Ramos (cell line): Measurements from ENCODE around the gene KLF15.

ENCODE experiments used
- in situ Hi-C: fragments of 300-500 bp; cut with MboI; formaldehyde crosslinking; loops from one replicate; pipeline ENCODE4 v1.14.3; 2022; ENCODE audit warnings: low sequenced_read_pairs; ENCODE audit not compliant: unreplicated experiment

Gene KLF15

DNA sequence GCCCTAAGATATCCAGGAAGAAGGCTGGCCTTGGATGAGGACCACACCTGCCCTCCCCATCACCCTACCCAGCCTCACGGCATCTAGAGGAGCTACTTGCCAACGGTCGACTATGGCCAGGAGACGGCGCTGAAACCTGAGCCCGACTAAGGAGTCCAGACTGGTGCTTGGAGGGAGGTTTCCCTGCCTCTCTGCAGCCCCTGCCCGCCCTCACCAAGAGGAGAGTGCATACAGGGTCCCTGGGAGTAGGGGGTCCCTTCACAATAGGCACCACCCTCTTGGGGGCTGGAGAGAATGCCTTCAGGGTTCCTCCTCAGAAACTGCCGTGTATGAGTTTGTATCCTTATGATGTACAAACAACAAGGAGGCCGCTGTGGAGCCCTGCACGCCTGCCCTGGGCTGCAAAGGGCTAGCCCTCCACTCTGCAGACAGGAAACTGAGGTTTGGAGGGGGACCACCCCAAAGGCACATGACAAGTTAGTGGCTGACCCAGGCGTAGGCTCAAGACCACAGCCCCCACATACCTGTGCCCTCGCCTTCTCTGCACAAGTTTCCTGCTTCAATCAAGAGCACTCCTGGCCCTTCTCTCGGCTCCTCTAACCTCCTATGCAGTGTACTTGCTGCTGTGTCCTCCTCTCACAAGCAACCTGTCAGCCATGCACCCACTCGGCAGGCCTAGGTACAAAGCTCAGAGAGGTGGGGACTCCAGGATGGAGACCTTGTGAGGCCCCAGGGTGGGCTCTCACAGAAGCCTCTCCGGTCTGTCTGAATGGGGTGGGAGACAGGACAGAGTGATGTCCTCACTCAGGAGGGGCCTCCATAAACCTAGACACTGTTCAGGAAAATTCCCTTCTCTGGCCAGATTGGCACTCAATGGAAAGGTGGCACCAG, 7.4 kb downstream of the KLF15 start:
- in situ Hi-C loops, result no loop called here

DNA sequence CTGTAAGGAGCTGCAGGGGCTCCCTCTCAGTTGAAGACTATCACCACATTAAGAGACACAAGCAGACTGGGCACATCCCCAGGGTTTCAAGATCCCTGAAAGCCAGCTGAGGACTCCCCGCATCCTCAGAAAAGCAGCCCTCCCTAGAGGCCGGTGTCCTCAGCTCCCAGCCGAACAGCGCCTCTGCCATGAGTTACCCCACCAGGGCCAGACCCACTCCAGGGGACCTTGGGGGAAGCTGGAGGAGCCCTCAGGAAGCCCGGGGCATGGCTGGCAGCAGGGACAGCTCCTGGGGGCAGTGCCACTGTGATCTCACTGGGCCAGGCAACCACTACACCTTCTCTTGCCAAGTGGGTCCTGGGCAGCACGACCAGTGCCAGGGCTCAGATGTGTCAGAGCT, 8.1 kb downstream of the KLF15 start:
- in situ Hi-C loops, result no loop called here

DNA sequence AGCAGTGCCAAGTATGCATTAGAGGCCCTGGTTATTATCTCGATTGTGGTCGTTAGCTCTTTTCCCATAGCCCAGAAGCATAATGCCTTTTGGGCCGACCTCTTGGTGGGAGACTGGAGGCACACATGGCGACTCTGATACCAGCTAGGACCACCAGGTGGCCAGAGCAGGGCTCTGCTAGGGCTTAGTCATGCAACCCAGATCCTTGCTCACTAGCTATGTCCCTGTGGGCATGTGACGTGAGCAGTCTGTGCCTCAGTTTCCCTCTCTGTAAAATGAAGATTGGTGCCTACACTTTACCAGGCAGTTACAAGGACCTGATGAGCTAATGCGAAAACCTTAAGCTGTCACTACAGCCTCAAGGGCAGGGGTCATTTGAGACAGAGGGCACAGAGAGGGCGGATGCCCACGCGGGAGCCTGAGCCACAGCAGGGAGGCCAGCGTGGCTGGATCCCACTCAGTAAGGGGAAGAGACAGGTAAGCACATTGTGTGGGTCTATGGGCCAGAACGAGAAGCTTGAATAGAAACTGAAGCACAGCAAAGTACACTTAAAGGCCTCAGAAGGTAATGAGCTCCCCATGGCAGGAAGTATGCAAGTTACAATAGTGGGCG, 8.8 kb downstream of the KLF15 start:
- in situ Hi-C loops, result no loop called here

DNA sequence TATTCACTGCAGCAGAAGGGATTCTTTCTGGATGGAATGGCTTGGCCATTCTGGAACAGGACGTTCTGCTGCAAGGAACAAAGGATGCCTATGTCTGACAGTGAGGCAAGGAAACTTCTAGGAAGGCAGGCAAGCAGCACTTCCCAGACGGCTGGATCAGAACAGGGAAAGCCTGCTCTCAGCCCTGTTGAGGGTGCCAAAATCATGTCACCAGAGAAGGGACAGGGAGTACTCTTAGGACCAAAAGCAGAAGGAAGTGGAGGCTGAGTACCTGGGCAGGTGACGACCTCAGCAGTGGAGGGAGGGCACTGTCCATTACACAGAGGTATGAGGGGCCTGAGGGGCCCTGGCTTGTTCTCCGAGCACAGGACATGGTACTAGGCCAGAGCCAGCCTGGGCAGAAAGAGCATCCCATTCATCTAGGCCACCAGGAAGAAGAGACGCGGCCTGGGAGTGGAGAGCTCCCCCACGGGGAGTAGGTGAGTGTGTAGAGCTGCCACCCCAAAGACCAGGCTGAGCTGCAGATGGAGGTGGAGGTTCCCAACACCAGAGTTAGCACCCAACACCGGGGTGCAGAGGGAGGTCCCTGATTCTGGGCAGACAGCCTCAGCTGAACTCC, 9.6 kb downstream of the KLF15 start:
- in situ Hi-C loops, result no loop called here

DNA sequence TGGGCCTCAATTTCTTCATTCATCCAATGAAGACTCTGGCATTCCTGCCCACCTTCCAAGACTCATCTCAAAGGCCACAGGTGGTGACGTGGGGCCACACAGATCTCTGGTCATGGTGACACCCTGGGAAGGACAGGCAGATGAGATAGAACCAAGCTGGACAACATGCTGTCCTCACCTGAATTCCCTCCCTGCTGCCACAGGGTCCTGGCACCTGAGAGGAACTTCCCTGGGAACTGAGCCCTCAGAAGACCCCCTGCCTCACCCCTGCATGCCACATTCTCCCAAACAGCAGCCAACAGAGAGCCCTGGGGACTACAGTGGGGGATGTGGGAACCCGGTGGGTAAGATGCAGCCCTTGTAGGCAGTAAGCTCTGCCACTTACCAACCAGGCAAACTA, 10.7 kb downstream of the KLF15 start:
- in situ Hi-C loops, result no loop called here

DNA sequence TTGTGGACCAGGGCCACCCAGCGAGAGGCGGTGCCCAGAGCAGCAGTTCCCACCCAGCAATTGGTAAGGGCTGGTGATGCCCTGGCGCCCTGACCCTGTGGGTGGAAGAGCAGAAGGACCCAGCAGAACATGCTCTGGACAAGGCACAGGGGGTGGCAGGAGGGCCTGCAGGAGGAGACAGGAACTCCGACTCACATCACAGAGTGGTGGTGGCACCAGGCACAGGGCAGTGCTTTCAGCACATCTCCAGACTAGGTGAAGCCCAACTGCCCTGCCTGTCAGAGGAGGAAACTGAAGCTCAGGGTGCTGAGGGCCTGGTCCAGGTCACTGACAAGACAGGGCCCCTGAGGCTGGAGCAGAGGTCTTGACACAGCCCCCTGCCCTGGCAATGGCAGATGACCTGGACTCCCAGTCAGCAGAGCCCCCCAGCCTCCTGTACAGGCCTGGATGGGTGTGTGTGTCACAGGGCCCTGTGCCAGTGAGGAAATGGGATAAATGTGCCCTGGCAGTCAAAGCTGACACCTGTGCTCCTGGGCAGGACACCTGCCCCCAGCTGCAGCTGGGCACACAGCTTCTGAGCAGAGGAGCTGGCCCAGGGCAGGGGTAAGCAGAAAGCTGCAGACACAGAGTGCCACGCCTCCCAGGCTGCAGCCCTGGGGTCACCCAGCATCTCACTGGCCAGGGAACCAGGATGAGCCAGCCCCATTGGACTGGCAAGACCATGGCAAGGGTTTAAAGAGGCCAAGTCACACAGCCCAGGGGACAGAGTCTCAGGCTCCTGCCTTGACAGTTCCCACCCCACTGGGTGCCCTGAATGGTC, 11.4 kb downstream of the KLF15 start:
- in situ Hi-C loops, result no loop called here

DNA sequence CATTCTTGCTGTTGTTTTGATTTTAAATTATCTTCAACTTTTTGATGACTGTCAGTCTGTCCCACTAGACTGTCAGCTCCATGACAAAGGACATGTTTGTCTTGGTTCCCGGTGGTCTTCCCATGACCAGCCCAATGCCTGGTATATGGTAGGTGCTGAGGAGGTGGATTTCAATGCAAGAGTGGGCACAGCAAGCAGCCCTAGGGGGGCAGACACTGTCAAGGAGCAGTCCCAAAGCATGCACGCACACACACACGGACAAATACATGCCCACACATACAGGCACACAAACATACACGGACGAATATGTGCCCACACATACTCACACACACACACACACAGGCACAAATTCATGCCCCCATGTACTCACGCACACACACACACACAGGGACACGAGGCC, 12.0 kb downstream of the KLF15 start:
- in situ Hi-C loops, result no loop called here

DNA sequence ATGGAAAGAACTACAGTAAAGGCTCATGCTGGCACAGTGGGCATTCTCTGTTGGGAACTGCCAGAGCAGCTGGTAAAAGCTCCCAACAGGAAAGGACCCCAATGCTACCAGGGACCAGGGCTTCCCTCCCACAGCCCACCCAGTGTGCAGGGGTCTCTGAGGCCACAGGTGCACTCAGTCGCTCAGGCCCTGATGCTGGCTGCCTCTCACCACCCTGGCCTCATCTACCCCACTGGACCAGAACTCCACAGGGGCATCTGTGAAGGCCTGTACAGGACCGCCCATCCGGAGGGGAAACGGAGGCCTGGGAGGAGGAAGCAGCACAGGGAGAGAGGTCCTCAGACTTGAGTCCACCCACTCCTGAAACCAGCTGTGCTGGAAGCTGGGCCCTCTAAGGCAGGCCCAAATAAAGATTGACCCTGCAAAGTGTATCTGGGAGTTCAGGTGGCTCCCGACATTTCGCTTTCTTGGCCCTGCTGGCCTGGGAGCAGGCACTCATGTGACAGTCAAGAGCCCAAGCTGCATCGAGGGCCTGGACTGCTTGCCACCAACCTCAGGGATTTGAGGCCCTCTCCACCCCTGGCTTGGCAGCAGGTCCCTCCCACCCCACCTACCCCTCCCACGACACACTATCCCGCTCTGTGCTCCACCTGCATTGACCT, 12.7 kb downstream of the KLF15 start:
- in situ Hi-C loops, result no loop called here

DNA sequence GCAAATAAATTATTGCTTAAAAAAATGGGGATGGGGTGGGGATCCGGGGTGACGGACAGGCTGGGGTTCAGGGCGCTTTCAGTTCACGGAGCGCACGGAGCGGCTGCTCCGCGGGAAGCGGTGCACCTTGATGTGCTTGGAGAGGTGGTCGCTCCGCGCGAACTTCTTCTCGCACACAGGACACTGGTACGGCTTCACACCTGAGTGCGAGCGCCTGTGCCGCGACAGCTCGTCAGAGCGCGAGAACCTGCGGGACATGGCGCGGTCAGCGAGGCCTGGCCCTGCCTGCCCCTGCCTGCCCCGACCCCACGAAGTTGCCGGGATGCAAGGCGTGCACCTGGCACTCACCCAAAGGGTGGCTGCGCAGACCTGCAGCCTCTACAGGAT, 13.6 kb downstream of the KLF15 start:
- in situ Hi-C loops, result no loop called here

DNA sequence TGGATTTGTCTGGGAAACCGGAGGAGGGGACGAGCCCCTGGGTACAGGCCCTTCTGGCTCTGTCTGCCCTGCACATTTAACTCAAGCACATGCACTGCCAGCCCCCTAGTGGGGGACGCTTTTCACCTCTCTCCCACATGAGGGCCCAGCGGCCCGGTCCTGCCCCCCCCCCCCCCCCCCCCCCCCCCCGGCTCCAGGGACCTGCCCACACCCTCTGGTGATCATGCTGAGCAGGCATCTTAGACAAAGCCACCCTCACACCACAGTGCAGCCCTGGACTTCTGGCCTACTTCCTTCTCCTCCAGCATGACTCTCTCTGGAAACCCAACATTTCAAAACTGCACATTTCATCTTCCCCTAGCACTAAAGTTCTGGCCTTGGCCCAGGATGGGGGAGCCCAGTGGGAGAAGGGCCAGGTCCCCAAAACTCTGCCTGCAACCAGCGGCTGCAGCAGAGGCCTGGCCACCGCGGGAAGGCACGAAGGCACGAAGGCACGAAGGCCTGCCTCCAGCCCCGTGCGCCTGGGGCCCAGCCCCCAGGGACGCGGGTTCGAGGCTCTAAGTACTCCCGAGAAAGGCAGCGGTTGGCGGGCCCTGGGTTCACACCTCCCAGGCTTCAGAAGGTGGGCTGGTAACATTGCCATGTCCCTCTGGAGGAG, 14.1 kb downstream of the KLF15 start:
- in situ Hi-C loops, result no loop called here

DNA sequence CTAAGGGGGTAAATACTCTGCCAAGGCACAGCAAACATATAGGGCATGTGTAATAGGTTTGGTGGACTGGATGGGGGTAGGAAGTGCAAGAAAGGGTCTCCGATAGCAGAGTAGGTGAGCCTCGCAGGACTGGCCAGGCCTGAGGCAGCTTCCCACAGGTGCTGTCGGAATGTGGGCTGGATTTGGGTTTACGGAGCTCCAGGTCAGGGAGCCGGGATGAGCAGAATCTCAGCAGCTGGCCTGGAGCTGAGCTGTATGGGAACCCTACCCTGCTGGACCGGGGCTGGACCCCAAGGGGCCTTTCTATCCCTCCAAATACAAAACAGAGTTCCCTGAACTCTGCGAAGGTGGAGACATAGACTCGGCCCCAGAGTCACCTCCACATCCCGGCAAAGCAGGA, 15.0 kb downstream of the KLF15 start:
- in situ Hi-C loops, result no loop called here

DNA sequence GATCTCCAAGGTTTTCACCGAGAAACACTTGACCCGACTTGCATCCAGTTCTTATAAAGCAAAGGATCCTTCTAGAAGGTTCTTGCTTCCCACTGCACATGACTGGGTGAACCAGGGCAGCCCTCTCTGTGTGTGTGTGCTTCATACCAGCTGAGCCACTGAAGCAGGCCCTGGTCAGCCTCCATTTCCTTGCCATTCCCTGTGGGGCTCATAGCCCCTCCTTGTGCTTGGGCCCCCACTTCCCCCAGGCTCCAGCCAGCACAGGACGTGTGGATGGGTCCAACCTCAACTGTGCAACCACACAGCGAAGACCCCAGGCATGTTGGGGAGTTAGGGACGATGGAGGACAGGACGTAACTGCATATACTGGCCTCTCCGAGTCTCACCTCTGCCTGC, 15.5 kb downstream of the KLF15 start:
- in situ Hi-C loops, result no loop called here

DNA sequence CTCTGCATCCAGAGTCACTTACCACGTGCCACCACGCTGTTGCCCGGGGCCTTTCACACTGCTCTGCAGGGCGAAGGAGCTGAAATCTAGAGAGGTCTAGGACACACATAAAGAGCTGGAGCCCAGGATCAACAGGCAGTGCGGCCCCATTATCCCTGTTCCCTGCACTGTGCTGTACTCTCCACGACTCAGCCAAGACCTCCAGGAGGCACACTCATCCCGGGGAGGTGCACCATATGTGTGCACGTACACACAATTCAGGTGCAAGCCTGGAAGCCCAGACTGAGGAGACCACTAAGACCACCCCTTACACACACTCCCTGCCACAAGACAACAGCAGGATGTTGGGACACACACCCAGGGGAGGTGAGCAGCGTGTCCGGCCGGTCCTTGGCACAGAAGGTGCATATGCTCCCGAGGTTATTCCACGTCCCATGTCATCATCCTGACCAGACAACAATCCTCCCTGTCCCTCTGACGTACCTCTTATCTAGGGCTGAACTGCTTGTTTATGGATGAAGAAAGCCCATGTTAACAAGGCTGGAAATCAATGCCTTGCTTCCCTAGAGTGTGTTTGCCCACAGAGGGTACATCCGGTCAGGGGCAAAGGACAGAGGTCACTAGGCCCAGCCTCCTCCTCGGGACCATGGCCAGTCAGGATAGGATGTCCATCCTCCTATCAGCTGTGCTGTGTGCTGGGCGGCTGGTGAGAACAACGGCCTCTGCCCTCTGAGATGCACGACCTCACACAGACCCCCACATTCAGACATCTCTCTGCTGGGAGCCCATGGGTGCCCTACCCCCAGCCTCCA, 16.1 kb downstream of the KLF15 start:
- in situ Hi-C loops, result no loop called here

DNA sequence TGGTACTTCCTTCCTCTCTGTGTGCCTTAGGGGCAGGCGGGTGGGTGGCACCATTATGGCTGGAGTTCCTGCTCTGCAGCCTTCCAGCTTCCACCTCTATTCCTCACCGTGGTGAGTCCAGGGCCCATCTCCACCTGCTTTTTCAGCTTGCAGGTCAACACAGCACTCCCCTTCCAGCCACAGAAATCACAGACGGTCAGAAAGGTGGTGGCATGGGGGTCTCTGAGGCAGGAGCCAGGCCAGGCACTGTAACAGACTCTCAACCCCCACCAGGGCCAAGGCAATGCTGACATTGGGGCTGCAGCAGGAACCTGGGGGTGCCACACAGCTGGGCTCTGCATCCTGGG, 16.6 kb downstream of the KLF15 start:
- in situ Hi-C loops, result no loop called here

DNA sequence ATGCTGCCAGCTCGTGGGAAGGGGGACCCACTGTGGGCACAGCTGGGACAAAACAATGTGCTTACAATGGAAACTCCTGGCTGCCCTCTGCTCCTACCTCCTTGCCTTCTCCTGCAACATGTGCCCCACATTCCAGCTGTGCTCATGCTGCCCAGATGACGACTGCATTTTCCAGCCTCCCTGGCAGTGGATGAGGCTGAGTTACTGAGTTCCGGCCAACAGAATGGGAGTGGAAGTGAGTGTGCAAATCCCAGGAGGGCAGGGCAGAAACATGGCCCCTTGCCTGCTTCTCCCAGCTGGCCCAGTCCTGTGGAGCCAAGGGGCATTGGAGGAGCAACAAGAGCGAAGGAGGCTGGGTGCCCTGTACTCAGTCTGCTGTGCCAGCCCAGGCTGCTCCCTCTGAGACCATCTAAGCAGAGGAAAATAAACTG, 17.1 kb downstream of the KLF15 start:
- in situ Hi-C loops, result no loop called here

DNA sequence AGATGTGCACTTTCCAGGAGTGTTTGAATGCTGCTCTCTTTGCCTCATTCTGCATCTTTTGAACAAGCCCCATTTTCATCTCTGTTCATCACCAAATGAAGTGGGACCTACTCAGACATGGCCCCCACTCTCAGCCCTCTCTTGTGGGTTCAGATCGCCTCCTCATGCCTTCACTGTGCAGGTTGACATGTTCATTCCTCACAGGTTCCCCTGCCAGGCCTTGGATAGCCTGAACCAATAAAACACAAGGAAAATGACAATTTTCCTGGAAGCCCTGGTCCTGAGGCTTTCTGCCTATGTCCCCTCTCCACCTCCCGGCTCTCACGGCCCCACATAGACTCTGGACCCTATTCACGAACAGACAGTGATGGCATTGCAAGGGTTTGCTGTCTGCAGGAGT, 17.7 kb downstream of the KLF15 start:
- in situ Hi-C loops, result no loop called here

DNA sequence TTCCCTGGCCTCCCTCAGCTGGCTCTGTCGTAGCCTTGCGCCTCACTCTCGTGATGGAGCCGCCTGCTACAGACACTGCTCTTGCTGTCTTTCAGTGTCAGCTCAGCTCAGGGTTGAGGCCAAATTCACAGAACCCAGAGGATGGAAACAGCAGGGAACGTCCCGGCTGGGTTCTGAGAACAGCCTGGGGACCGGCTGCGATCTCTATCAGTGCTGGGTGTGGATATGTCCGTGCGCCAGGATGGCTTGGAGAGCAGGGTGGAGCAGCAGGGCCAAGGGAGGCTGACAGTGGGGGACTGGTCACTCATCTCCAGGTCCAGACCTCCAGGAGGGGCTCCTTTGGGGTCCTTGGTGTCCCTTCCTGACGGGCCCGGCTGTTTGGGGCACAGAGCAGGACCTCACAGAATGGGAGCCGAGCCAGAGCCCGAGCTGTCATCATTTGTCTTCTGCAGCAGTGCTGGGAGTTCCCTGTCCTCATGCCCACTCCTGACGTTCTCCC, 18.4 kb downstream of the KLF15 start:
- in situ Hi-C loops, result no loop called here

DNA sequence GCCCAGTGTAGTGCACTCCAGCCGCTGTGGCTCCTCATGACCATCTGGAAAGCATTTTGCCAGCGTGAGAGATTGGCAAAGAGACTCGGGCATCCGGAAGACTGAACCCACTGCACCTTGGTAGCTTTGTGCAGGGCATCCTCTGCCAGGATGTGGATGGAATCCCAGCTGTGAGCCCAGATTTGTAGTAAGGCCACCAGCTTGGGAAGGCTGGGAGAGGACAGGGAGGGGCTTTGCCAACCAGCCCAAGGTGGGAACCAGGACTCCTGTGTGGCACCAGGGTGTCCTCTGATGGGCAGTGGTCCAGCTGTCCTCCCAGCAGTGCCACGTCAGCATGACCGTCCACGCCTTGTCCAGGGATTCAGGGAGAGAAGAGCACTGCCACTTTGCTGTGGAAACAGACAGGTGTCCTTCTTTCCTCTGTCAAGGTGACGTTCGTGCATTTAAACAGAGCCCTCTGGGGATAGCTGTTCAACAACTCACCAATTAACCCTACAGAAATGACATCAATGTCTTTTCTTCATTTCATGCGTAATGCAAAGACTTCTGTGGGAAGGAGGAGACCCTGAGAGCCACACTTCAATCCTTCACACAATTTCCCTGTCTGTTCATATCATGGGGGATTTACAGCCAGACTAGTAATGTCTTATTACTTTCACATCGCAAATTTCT, 19.1 kb downstream of the KLF15 start:
- in situ Hi-C loops, result no loop called here
